SU-DHL-6 (cell line): Measurements from ENCODE around the gene TOX2.

Experiments
- EZH2phosphoT487 ChIP-seq: fragments of 200-600 bp; sonication (generic), shearing (Covaris generic); conservative IDR thresholded peaks from 2 replicates; pipeline ENCODE4 v1.6.1; 2018; ENCODE audit warnings: mild to moderate bottlenecking, antibody characterized with exemption, low read length, moderate library complexity, mixed read lengths
- TF ChIP-seq, protein P1 (sequence below): fragments of 200-600 bp; sonication (generic); IDR thresholded peaks from one replicate; pipeline ENCODE4 v1.5.1; 2017; ENCODE audit warnings: antibody characterized with exemption, mild to moderate bottlenecking, low read length, moderate library complexity; ENCODE audit not compliant: insufficient read depth, poor library complexity, severe bottlenecking

DNA sequence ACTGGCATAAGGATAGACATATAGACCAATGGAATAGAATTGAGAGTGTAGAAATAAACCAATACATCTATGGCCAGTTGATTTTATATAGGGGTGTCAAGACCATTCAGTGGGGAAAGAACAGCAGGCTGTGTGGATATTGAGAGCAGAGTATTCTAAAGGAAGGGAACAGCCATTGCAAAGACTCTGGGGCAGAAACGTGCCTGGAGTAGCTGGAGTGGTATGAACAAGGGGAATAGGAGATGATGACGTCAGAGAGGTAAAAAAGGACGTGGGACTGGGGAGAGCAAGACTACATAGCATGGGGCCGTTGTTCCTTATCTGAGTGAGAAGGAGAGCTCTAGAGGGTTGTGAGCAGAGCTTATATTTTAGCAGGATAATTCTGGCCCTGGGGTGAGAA lies 85.2 kb downstream of the TOX2 start:
- TF ChIP-seq, protein P1, sequence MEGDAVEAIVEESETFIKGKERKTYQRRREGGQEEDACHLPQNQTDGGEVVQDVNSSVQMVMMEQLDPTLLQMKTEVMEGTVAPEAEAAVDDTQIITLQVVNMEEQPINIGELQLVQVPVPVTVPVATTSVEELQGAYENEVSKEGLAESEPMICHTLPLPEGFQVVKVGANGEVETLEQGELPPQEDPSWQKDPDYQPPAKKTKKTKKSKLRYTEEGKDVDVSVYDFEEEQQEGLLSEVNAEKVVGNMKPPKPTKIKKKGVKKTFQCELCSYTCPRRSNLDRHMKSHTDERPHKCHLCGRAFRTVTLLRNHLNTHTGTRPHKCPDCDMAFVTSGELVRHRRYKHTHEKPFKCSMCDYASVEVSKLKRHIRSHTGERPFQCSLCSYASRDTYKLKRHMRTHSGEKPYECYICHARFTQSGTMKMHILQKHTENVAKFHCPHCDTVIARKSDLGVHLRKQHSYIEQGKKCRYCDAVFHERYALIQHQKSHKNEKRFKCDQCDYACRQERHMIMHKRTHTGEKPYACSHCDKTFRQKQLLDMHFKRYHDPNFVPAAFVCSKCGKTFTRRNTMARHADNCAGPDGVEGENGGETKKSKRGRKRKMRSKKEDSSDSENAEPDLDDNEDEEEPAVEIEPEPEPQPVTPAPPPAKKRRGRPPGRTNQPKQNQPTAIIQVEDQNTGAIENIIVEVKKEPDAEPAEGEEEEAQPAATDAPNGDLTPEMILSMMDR = no peak
- no peak for TF ChIP-seq EZH2phosphoT487
